ENCODE measurements around the gene TMPRSS9.

The TMPRSS9 gene

DNA sequence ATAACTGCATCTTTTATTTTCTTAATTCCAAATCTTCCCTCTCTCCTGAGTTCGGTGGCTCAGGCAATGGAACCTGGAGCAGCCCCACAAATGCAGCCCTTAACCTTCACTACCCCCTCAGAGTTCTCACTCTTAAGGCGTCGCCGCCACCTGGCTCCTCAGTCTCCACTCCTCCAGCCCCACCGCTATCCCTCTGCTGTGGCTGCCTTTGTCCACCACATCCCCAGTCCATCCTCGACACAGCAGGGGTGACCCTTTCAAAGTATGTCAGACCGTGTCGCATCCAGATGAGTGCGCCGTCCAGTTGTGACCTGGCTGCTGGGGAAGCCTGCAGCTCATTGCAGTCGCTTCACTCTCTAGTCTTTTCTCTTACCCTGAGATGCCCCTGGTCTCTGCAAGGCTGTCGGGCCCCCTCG, 30.6 kb upstream of the TMPRSS9 start:
- DNase-seq = no peak

GRCh38 chr19:2330255-2330631, 29.8 kb upstream of the TMPRSS9 start:
- DNase-seq = no peak

DNA sequence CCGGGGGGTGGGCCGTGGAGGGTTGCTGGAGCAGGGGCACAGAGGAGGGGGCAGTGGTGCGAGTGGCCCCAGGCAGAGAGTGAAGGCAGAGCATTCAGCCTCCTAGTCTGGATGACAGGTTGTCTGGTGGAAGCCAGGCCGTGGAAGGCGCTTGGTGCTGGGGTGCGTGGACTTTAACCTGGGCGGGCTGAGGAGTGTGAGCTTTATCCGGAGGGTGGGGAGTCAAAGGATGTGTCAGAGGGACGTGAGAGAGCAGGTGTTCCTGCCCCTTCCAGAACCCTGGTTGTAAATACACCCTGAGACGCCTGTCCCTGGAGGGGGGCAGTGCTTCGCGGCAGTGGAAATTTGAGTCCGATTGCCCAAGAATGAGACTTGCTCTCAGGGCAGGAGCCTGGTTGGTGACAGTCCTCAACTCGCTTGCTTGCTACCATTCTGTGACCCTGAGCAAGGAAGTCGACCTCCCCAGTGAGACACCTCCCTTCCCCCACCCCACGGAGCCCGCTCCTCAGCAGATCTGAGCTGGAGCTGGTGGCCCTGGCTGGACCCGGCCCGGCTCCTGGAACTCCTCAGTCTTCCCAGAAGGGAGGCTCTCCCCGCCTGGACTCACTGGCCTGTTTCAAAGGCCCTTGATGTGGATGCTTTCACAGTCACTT, 29.3 kb upstream of the TMPRSS9 start:
- DNase-seq = no peak

- DNase-seq = no peak
Measured at GRCh38 chr19:2331601-2332246, 28.3 kb upstream of the TMPRSS9 start.

DNA sequence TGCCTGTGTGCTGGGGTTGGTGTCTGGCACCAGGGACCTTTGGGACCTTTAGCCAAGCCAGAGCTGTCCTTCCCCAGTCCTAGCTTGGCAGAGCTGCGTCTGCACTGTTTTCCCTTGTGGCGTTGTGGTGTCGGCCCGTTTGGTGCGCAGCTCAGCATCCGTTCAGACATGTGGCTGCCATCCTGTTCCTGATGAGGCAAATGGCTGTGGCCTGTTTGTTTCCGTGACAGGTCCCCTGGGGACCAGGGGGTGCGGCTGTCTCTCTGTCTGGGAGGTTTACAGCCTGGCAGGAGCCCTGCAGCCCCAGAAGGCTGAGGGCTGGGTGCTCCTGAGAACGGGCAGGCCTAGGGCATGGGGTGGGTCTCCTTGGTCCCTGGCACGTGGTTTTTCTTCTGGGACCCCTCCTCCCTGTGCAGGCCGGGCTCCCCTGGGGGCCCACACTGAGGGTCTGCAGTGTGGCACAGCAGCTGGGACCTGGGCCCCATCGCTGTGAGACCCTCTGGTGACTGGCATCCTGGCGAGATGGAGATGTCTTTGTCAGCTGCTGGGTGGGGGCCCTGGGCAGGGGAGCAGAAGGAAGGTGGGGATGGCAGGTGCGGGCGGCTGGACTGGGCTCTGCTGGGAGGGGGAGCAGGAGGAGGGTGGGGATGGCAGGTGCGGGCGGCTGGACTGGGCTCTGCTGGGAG, 27.6 kb upstream of the TMPRSS9 start:
- no peak for DNase-seq

DNA sequence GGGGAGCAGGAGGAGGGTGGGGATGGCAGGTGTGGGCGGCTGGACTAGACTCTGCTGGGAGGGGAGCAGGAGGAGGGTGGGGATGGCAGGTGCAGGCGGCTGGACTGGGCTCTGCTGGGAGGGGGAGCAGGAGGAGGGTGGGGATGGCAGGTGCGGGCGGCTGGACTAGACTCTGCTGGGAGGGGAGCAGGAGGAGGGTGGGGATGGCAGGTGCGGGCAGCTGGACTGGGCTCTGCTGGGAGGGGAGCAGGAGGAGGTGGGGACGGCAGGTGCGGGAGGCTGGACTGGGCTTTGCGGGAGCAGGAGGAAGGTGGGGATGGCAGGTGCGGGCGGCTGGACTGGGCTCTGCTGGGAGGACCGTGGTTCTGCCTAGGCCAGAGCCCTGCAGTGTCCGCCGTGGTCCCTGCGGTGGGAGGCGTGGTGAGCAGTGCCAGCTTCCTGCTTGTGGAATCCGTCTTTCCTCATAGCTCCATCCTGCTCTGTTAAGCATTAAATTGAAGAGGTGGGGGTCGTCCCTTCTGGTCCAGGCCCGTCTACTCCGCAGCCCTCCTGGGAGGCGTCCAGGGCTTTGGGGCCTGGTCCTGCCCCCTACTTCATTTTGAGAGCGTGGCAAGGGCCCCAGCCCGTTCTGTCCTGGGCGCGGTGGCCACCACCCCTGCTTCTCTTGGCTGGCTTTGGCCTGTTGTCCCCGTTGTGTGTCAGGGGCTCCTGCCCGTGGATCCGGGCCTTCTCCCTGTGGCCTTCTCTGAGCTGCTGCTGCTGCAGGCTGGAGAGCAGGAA, 26.8 kb upstream of the TMPRSS9 start:
- no peak for DNase-seq

- DNase-seq = no peak
Measured at GRCh38 chr19:2333807-2334211, 26.3 kb upstream of the TMPRSS9 start.

- no peak for DNase-seq
Measured at GRCh38 chr19:2334426-2334825, 25.6 kb upstream of the TMPRSS9 start.

DNA sequence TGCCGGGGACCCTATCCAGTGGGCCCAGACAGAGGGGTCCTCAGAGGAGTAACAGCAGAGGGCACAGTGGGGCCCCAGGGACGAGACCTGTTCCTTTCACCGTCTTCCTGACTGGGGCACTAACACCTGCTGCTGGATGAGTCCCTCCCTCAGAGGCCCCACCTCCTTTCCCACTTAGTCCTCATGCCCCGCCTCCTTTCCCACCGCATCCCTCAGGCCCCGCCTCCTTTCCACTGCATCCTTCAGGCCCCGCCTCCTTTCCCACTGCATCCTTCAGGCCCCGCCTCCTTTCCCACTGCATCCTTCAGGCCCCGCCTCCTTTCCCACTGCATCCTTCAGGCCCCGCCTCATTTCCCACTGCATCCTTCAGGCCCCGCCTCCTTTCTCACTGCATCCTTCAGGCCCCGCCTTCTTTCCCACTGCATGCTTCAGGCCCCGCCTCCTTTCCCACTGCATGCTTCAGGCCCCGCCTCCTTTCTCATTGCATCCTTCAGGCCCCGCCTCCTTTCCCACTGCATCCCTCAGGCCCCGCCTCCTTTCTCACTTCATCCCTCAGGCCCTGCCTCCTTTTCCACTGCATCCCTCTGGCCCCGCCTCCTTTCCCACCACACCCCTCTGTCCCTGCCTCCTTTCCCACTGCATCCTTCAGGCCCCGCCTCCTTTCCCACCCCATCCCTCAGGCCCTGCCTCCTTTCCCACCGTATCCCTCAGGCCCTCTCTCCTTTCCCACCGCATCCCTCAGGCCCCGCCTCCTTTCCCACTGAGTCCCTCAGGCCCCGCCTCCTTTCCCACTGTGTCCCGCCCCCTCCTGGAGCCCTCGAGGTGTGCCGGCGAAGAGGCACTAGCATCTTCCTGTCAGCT, 24.8 kb upstream of the TMPRSS9 start:
- no peak for DNase-seq

GRCh38 chr19:2335848-2336247, 24.2 kb upstream of the TMPRSS9 start:
- DNase-seq = no peak

GRCh38 chr19:2336528-2337328, 23.3 kb upstream of the TMPRSS9 start:
- no peak for DNase-seq

DNA sequence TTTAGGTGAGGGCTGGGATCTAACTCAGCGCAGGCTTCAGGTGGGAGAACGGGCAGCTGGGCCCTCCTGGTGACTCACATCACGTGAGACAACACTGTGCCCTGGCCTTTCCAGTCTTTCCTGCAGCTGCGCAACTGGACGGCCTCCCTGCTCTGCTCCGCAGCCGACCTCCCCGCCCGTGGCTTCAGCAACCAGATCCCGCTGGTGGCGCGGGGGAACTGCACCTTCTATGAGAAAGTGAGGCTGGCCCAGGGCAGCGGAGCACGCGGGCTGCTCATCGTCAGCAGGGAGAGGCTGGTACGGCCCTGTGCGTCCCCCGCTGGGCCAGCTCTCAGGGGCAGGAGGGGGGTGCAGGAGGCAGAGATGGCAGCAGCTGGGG, 22.7 kb upstream of the TMPRSS9 start:
- peak; percentile 70 for DNase-seq

DNA sequence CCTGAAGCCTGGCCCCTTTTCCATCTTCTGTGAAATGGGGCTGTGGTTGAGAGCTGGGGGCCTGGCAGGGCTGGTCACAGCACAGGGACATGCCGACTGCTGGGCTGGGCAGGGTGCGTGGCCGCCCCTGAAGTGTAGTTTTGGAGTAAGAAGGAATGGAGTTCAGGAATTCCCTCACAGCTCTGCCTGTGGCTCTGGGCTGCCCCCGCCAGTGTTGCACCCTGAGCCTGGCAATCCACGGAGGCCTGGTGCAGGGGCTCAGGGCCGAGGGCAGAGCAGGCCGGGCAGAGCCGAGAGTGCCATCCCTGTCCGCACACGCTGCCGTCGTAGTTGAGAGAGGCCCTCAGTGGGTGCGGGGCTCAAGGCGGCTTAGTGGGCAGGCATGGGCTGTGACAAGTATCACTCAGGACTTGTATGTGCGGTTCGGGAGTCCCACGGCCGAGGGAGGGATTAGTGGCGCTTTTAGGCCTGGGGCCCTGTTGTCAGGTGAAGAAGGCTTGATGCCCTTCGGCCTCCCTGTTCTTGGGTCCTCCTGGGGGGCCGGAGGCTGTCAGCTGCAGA, 21.9 kb upstream of the TMPRSS9 start:
- no peak for DNase-seq

DNA sequence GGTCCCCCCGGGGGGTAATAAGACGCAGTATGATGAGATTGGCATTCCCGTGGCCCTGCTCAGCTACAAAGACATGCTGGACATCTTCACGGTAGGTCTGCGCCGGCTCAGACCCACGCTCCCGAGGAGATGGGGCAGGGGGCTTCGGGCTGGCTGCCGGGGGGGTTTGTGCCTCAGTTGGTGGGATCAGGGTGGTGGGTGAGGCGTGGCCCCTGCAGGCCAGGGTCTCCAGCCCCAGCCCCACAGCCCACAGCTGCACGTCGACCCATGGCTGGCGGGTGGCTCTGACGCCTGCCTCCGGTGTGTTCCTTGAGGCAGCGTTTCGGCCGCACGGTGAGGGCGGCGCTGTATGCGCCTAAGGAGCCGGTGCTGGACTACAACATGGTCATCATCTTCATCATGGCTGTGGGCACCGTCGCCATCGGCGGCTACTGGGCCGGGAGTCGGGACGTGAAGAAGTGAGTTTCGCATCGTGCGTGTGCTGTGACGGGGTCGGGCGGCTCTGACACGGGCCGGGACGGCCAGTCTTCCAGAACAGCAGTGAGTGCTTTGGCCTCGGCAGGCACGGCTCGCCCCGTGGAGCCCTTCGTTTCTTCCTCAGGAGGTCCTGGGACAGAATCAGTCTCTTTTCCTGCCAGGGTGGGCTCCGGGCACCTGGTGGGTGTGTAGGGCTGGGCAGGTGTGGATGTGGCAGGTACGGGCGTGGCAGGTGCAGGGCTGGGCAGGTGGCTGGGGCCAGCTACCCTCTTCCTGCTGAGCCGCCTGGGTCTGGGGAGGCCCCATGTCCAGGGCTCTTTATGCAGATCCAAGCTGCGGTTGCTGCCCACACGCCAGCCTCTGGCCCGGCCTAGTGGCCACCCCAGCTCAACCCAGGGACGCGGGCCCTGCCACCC, 21.1 kb upstream of the TMPRSS9 start:
- DNase-seq = no peak

DNA sequence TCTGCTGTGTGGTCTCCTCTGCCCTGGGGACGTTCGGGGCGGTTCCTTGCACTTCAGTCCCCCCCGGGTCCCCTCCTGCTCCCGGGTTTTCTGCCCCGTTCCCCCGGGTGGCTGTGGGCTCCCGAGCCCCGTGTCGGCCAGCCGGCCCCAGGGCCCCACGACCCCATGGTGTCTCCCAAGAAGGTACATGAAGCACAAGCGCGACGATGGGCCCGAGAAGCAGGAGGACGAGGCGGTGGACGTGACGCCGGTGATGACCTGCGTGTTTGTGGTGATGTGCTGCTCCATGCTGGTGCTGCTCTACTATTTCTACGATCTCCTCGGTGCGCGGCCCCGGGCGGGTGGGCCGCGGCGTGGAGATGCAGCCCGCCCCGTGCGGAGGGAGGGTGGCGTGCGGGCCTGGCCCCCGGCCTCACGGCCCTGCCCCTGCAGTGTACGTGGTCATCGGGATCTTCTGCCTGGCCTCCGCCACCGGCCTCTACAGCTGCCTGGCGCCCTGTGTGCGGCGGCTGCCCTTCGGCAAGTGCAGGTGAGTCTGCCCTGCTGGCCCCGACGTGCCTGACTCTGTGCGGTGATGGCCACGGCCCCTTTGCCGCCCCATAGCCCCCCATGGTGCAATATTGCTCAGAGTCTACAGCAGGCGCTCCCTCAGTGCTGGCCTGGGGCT, 20.3 kb upstream of the TMPRSS9 start:
- DNase-seq = no peak

DNA sequence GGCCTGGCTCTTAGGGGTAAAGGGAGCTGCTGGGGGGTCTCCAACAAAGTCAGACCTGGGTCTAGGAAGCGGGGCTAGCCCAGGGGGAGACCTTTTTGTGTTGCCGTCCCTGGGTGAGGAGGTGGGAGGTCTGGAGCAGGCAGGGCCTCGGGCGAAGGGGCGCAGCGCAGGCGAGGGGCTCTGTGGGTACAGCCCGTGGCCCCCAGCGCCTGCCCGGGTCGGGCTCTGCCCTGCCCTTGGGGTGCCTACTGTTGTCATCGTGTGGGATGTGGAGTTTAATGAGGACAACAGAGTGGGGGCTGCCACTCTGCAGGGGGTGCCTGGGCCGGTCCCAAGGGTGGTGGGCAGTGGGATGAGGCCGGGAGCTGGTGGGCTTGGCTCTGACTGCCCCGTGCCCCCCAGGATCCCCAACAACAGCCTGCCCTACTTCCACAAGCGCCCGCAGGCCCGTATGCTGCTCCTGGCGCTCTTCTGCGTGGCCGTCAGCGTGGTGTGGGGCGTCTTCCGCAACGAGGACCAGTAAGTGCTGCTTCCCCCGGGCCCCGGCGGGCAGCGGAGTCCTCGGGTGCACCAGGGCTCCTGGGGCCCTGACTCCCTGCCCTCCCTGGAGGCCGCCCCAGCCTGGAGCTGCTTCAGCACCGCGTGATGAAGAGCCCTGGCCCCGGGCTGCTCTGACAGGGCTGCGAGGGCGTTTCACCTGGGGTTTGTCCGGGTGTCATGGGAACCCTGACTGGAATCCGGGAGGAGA, 19.4 kb upstream of the TMPRSS9 start:
- DNase-seq = no peak

- no peak for DNase-seq
Measured at GRCh38 chr19:2341244-2341751, 18.8 kb upstream of the TMPRSS9 start.

GRCh38 chr19:2341982-2342381, 18.1 kb upstream of the TMPRSS9 start:
- DNase-seq = no peak

Measured in fibroblast of upper back skin (primary cell).